ENCODE results near the gene PRKN.

- TF ChIP-seq SP1 (IDR thresholded peaks at IDR 0.05) (no peak), CTBP1 (IDR thresholded peaks at IDR 0.05; ENCODE audit: borderline replicate concordance) (no peak), FOXM1 (IDR thresholded peaks at IDR 0.05; ENCODE audit: borderline replicate concordance) (no peak), PKNOX1 (IDR thresholded peaks at IDR 0.05) (no peak), FOXK2 (IDR thresholded peaks at IDR 0.05) (no peak), FOXA1 (IDR thresholded peaks at IDR 0.05) (no peak), NFRKB (IDR thresholded peaks at IDR 0.05) (no peak), SUZ12 (IDR thresholded peaks at IDR 0.05) (no peak), BHLHE40 (IDR thresholded peaks at IDR 0.05; ENCODE audit: borderline replicate concordance) (no peak), LEF1 (IDR thresholded peaks at IDR 0.05; ENCODE audit: borderline replicate concordance) (no peak), ARNT (IDR thresholded peaks at IDR 0.05) (no peak), TARDBP (IDR thresholded peaks at IDR 0.05) (no peak)
These were observed 97.5 kb downstream of the PRKN start for GRCh38 chr6:162630069-162630468.

Data from HEK293T (cell line).